Activated naive CD4-positive, alpha-beta T cell treated with anti-CD3 and anti-CD28 coated beads for 36 hours (primary cell): ENCODE results near the gene KCNQ1. TPM values are rescaled to one million over a fixed set of nuclear protein-coding genes. Genes with fewer than 3 reads are reported as not detected.

ENCODE experiments used
- CTCF ChIA-PET: fragments of 350-600 bp; sonication (Branson Sonifier 250); formaldehyde crosslinking; loops from one replicate; lab custom pipeline; 2021; ENCODE audit warnings: antibody characterized with exemption; lab: Charles Lee
- DNase-seq: peaks from one replicate; pipeline ENCODE4 v3.0.0-alpha.2; 2020
- H3K27ac Mint-ChIP-seq: one replicate; pipeline ENCODE4 v1.8.0; 2021; ENCODE audit warnings: mild to moderate bottlenecking, mixed read lengths
- H3K27me3 Mint-ChIP-seq: one replicate; pipeline ENCODE4 v1.8.0; 2021; ENCODE audit warnings: low read depth, mixed read lengths
- H3K36me3 Mint-ChIP-seq: one replicate; pipeline ENCODE4 v1.8.0; 2021; ENCODE audit warnings: low read depth, mixed read lengths
- H3K4me1 Mint-ChIP-seq: one replicate; pipeline ENCODE4 v1.8.0; 2021; ENCODE audit warnings: low read depth, mixed read lengths
- H3K4me3 Mint-ChIP-seq: one replicate; pipeline ENCODE4 v1.8.0; 2021; ENCODE audit warnings: mild to moderate bottlenecking, moderate library complexity, mixed read lengths
- H3K9me3 Mint-ChIP-seq: one replicate; pipeline ENCODE4 v1.8.0; 2021; ENCODE audit warnings: mixed read lengths
- intact Hi-C: fragments of 100-400 bp; cut with micrococcal nuclease; formaldehyde crosslinking; loops from one replicate; pipeline ENCODE4 v1.15.1; 2023
- total RNA-seq, 2 experiments: library from RNA; stranded (reverse); gene quantifications; one replicate each; pipeline ENCODE4 v1.2.3, GENCODE V29; 2021

KCNQ1 gene
- total RNA-seq, 2 experiments from 2014 or later, result 10.6 to 10.8 TPM

DNA sequence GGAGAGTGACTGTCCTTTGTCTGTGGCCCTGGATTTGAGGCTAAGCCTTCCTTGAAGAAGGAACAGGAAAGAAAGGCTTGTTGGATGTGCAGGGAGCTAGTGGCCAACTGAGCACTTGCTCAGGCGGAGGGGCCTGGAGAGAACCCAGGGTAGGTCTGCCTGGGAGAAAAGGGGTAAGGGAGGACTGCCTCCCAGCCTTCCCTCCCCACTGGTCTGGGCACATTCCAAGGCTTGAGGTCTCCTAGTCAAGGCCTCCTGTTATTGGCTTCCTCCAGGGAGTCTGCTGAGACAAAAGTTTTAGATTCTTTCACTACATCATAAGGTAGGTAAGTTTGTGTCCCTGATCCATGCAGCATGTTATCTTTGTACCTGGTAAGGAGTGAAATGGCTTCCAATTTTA is 239.8 kb downstream of the KCNQ1 start:
- Mint-ChIP-seq H3K27ac (no peak overlapping the region), H3K4me1 (peaks cover 3% of the 10 kb centered on the region), H3K4me3 (no peak overlapping the region), H3K27me3 (no peaks in the 10 kb centered on the region), H3K9me3 (no peaks in the 10 kb centered on the region), H3K36me3 (no peaks in the 10 kb centered on the region)
- no peak for DNase-seq
- intact Hi-C loops, result no loop called here
- CTCF ChIA-PET, result no interaction called here

DNA sequence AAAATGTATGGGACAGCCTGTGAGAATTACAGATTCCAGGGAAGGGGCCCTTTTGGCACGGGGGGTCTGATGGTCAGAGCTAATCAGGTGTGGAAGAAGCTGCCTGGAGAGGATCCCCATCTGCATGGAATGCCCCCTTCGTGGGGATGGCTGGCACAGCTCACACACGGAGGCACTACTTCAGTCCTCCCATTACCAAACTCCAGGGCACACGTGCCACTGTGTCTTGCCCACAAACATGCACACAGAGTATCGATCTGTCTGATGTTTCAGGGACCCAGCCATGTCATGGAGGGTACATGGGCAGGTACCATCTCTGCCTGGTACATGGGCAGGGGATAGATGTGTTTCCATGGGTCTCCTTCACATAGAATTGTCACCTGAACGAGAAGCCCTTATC is 240.2 kb downstream of the KCNQ1 start:
- H3K9me3 Mint-ChIP-seq, result no peaks in the 10 kb centered on the region
- H3K27ac Mint-ChIP-seq, result no peak overlapping the region
- peaks cover 3% of the 10 kb centered on the region for H3K4me1 Mint-ChIP-seq
- H3K4me3 Mint-ChIP-seq, result no peak overlapping the region
- no peaks in the 10 kb centered on the region for H3K27me3 Mint-ChIP-seq
- H3K36me3 Mint-ChIP-seq, result no peaks in the 10 kb centered on the region
- no peak for DNase-seq
- intact Hi-C loops, result no loop called here
- CTCF ChIA-PET, result no interaction called here

DNA sequence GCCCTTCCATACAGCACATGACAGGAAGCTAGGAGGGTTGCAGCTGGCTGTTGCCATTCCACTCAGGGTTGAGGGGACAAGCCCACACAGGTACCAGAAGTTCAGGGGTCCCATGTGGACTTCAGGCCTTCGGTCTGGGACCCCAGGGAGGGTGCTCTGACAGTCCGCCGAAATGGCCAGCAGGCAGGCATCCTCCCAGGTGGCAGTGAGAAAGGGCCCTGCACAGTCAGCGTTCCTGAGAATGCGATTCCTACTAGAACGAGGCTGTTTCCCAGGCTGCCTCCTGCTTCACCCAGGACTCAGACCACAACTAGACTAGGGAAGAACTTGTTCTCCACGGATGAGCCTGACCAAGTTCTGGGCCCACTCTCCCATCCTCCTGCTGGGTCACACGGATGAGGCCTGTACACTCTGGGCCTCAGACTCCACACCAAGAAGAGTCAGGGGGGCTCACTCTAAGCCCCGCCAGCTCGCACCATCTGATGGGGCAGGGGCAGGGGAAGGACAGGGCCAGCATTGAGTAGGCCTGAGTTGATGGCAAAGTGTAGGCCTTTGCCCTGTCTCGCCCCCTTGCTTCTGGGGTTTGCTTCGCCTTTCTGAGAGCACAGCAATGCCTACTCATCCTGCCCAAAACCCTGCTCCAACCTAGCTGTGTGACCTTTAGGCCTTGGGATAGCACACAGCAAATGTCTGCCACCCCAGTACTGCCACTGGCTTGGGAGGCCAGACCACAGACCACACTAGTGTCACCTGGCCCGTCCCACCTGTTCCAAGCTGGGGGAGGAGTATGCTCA is 241.0 kb downstream of the KCNQ1 start:
- Mint-ChIP-seq H3K9me3 (no peaks in the 10 kb centered on the region), H3K4me1 (peaks cover 3% of the 10 kb centered on the region), H3K4me3 (no peak overlapping the region), H3K27ac (no peak overlapping the region), H3K36me3 (no peaks in the 10 kb centered on the region), H3K27me3 (no peaks in the 10 kb centered on the region)
- CTCF ChIA-PET, result no interaction called here
- intact Hi-C loops, result no loop called here
- no peak for DNase-seq

- no peaks in the 10 kb centered on the region for H3K36me3 Mint-ChIP-seq
- H3K27ac Mint-ChIP-seq, result no peak overlapping the region
- no peaks in the 10 kb centered on the region for H3K27me3 Mint-ChIP-seq
- H3K9me3 Mint-ChIP-seq, result no peaks in the 10 kb centered on the region
- DNase-seq, result no peak
- intact Hi-C loops, result no loop called here
- peaks cover 2% of the 10 kb centered on the region for H3K4me1 Mint-ChIP-seq
- CTCF ChIA-PET, result no interaction called here
- no peak overlapping the region for H3K4me3 Mint-ChIP-seq
These were observed 241.8 kb downstream of the KCNQ1 start for GRCh38 chr11:2686360-2687222.

GRCh38 chr11:2687223-2687530 is 242.4 kb downstream of the KCNQ1 start:
- no peaks in the 10 kb centered on the region for H3K4me1 Mint-ChIP-seq
- no peak overlapping the region for H3K4me3 Mint-ChIP-seq
- DNase-seq, result no peak
- no peaks in the 10 kb centered on the region for H3K27me3 Mint-ChIP-seq
- H3K9me3 Mint-ChIP-seq, result no peaks in the 10 kb centered on the region
- H3K36me3 Mint-ChIP-seq, result no peaks in the 10 kb centered on the region
- no peak overlapping the region for H3K27ac Mint-ChIP-seq
- CTCF ChIA-PET, result no interaction called here
- intact Hi-C loops, result no loop called here

- Mint-ChIP-seq H3K36me3 (no peaks in the 10 kb centered on the region), H3K4me3 (no peak overlapping the region), H3K27me3 (no peaks in the 10 kb centered on the region), H3K4me1 (no peaks in the 10 kb centered on the region), H3K9me3 (no peaks in the 10 kb centered on the region), H3K27ac (no peak overlapping the region)
- CTCF ChIA-PET, result no interaction called here
- intact Hi-C loops, result no loop called here
- DNase-seq, result no peak
These were observed 243.0 kb downstream of the KCNQ1 start for GRCh38 chr11:2687782-2688191.

- intact Hi-C loops, result no loop called here
- CTCF ChIA-PET, result no interaction called here
- no peaks in the 10 kb centered on the region for H3K9me3 Mint-ChIP-seq
- no peak for DNase-seq
- no peak overlapping the region for H3K27ac Mint-ChIP-seq
- H3K36me3 Mint-ChIP-seq, result no peaks in the 10 kb centered on the region
- no peaks in the 10 kb centered on the region for H3K4me1 Mint-ChIP-seq
- no peaks in the 10 kb centered on the region for H3K27me3 Mint-ChIP-seq
- no peak overlapping the region for H3K4me3 Mint-ChIP-seq
These were observed 243.8 kb downstream of the KCNQ1 start for GRCh38 chr11:2688381-2689231.

- intact Hi-C loops, result loop anchor here (10.0 kb wide), 1 partner anchor 245 kb away; the partner anchor contains the start of genes KCNQ1 and TRPM5
- Mint-ChIP-seq H3K36me3 (no peaks in the 10 kb centered on the region), H3K4me1 (no peaks in the 10 kb centered on the region), H3K4me3 (no peak overlapping the region), H3K27ac (no peak overlapping the region), H3K9me3 (no peaks in the 10 kb centered on the region), H3K27me3 (no peaks in the 10 kb centered on the region)
- CTCF ChIA-PET, result no interaction called here
- no peak for DNase-seq
These were observed 245.1 kb downstream of the KCNQ1 start for GRCh38 chr11:2689651-2690575.

DNA sequence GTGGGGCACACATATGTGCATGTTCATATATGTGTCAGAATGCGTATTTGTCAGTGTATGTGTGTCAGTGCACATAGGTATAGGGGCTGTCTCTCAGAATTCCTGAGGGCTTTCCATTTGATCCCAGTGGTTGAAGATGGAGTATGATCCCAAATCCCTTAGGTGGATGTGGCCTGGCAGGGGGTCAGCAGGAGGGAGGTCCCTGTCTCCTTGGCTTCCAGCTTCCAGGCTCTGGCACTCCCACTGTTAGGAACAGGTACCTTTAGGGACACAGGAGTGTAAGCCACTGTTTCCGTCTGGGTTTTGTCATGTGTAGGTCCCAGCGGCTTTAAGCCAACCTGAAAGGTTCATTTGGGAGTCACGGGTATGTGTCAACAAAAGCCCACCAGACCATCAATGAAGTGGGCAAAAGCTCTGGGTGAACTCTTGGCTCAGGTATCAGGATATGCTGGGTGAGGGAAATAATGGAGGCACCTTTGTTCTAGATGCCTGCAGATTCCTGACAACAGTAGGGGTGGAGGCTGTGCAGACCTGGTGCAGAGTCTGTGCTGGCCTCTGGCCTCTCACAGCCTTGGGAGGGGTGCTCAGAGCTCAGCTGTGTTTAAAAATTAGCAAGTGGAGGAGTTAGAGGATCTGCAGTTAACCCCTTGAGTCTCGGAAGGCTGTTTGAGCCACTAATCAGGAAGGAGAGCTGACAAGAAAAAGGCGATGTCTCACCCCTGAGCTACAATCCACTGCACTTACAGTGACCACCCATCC is 246.0 kb downstream of the KCNQ1 start:
- intact Hi-C loops, result loop anchor here (10.0 kb wide), 1 partner anchor 246 kb away; the partner anchor contains the start of genes KCNQ1 and TRPM5
- no peaks in the 10 kb centered on the region for H3K4me1 Mint-ChIP-seq
- CTCF ChIA-PET, result interaction anchor here (0.6 kb wide), 1 partner anchor 918 kb away, joined by 3 read pairs; no protein-coding TSS in a partner anchor

GRCh38 chr11:2691355-2691761 is 246.6 kb downstream of the KCNQ1 start:
- intact Hi-C loops, result loop anchor here (10.0 kb wide), 1 partner anchor 247 kb away; the partner anchor contains the start of genes KCNQ1 and TRPM5
- no peaks in the 10 kb centered on the region for H3K36me3 Mint-ChIP-seq
- H3K9me3 Mint-ChIP-seq, result no peaks in the 10 kb centered on the region
- no peaks in the 10 kb centered on the region for H3K27me3 Mint-ChIP-seq
- CTCF ChIA-PET, result interaction anchor here (0.6 kb wide), 1 partner anchor 917 kb away, joined by 3 read pairs; no protein-coding TSS in a partner anchor
- H3K27ac Mint-ChIP-seq, result no peak overlapping the region
- no peaks in the 10 kb centered on the region for H3K4me1 Mint-ChIP-seq
- no peak for DNase-seq
- no peak overlapping the region for H3K4me3 Mint-ChIP-seq

More for the DNA sequence above, 246.0 kb downstream of the KCNQ1 start:
- no peak for DNase-seq
- H3K27me3 Mint-ChIP-seq, result no peaks in the 10 kb centered on the region
- H3K9me3 Mint-ChIP-seq, result no peaks in the 10 kb centered on the region
- H3K36me3 Mint-ChIP-seq, result no peaks in the 10 kb centered on the region
- no peak overlapping the region for H3K27ac Mint-ChIP-seq
- no peak overlapping the region for H3K4me3 Mint-ChIP-seq
